Cardiac muscle cell (in vitro differentiated cells and primary cell): Measurements from ENCODE around the gene OSTN. TPM values are rescaled to one million over a fixed set of nuclear protein-coding genes. Genes with fewer than 3 reads are reported as not detected.
A peak's percentile ranks its signal among the peaks of the same experiment; 100 is the strongest.
"Not testable (repeated sequence)": the region's sequence is repeated elsewhere in the genome, so short reads cannot be mapped to it uniquely, and the experiment has no call there.

Source experiments
- DNase-seq, 2 donors: peaks; one replicate each; pipeline versions ENCODE4 v3.0.0 to v3.0.0-alpha.2; 2010 to 2017; ENCODE audit warnings: low read depth in 1 of 2, low spot score in 1 of 2
- H3K27ac ChIP-seq: fragments of 200-600 bp; sonication (generic); 2 replicates; pipeline ENCODE4 v1.5.1; 2016
- H3K27me3 ChIP-seq: fragments of 200-600 bp; sonication (generic); 2 replicates; pipeline ENCODE4 v1.6.0; 2016; ENCODE audit warnings: control low read depth
- H3K36me3 ChIP-seq: fragments of 200-600 bp; sonication (generic); 2 replicates; pipeline ENCODE4 v1.5.1; 2016; ENCODE audit warnings: control low read depth
- H3K4me1 ChIP-seq: fragments of 200-600 bp; sonication (generic); 2 replicates; pipeline ENCODE4 v1.8.1; 2017; ENCODE audit warnings: low read depth, mild to moderate bottlenecking, mixed run types
- H3K4me3 ChIP-seq: fragments of 200-600 bp; sonication (generic); 2 replicates; pipeline ENCODE4 v1.5.1; 2016; ENCODE audit warnings: mild to moderate bottlenecking
- H3K9me3 ChIP-seq: fragments of 200-600 bp; sonication (generic); 2 replicates; pipeline ENCODE4 v1.5.1; 2017; ENCODE audit warnings: low read depth, mild to moderate bottlenecking, control low read depth
- CTCF ChIP-seq: IDR thresholded peaks from 2 replicates; pipeline ENCODE4 v1.5.1; 2012; ENCODE audit warnings: low read depth, mild to moderate bottlenecking, low read length
- polyA plus RNA-seq: library from polyadenylated mRNA; unstranded; fragments of >200 nt; fragmentation: Nextera tagmentation; extraction: Ambion mirVana; gene quantifications from 2 replicates; pipeline ENCODE4 v1.2.1, GENCODE V29; 2016
- total RNA-seq: library from RNA; depleted of rRNA; stranded (reverse); fragments of >200 nt; gene quantifications from 2 replicates; pipeline ENCODE4 v1.2.3, GENCODE V29; 2016

The OSTN gene
- total and polyA plus RNA-seq, 2 experiments from 2014 or later, result 0.06 TPM; not detected in 1

GRCh38 chr3:191240486-191240885 is 41.4 kb downstream of the OSTN start:
- no peaks in the 10 kb centered on the region for H3K36me3 ChIP-seq
- H3K4me1 ChIP-seq, result peaks cover 4% of the 10 kb centered on the region
- no peak for DNase-seq
- TF ChIP-seq CTCF, result no peak
- H3K4me3 ChIP-seq, result no peak overlapping the region
- H3K27ac ChIP-seq, result no peak overlapping the region
- no peaks in the 10 kb centered on the region for H3K9me3 ChIP-seq
- no peaks in the 10 kb centered on the region for H3K27me3 ChIP-seq

- Histone ChIP-seq H3K27me3 (no peaks in the 10 kb centered on the region), H3K4me3 (no peak overlapping the region), H3K4me1 (no peaks in the 10 kb centered on the region), H3K27ac (no peak overlapping the region), H3K36me3 (no peaks in the 10 kb centered on the region), H3K9me3 (no peaks in the 10 kb centered on the region)
- peak; percentile 49 for TF ChIP-seq CTCF
- peak in 1 of 2 donors; percentile 42 for DNase-seq
These were observed 45.3 kb downstream of the OSTN start for GRCh38 chr3:191244242-191244867.

- H3K36me3 ChIP-seq, H3K27me3 ChIP-seq, H3K27ac ChIP-seq: not testable (repeated sequence)
These were observed 47.0 kb downstream of the OSTN start for GRCh38 chr3:191246034-191246433.

GRCh38 chr3:191246630-191247029 is 47.6 kb downstream of the OSTN start:
- H3K9me3 ChIP-seq, result no peaks in the 10 kb centered on the region
- no peak overlapping the region for H3K27ac ChIP-seq
- no peaks in the 10 kb centered on the region for H3K36me3 ChIP-seq
- peak in 1 of 2 donors; percentile 33 for DNase-seq
- no peak overlapping the region for H3K4me3 ChIP-seq
- no peak for TF ChIP-seq CTCF
- no peaks in the 10 kb centered on the region for H3K4me1 ChIP-seq
- H3K27me3 ChIP-seq, result no peaks in the 10 kb centered on the region

More at GRCh38 chr3:191246034-191246433, 47.0 kb downstream of the OSTN start:
- not testable (repeated sequence) for H3K4me1 ChIP-seq, H3K9me3 ChIP-seq, H3K4me3 ChIP-seq, DNase-seq

GRCh38 chr3:191253089-191253799 is 54.2 kb downstream of the OSTN start:
- no peak for DNase-seq
- Histone ChIP-seq H3K9me3 (no peaks in the 10 kb centered on the region), H3K36me3 (no peaks in the 10 kb centered on the region), H3K27me3 (no peaks in the 10 kb centered on the region), H3K4me3 (no peak overlapping the region), H3K4me1 (peaks cover 7% of the 10 kb centered on the region), H3K27ac (no peak overlapping the region)
- no peak for TF ChIP-seq CTCF
